Activated CD8-positive, alpha-beta T cell treated with anti-CD3 and anti-CD28 coated beads for 36 hours (primary cell): ENCODE measurements around the gene PCGF2. TPM values are rescaled to one million over a fixed set of nuclear protein-coding genes. Genes with fewer than 3 reads are reported as not detected.

ENCODE experiments used
- ATAC-seq: fragments of 200-7000 bp; cut with Tn5 transposase; one replicate; pipeline ENCODE4 v1.10.0; 2021; ENCODE audit warnings: mild to moderate bottlenecking, moderate library complexity
- CTCF ChIA-PET: fragments of 350-600 bp; sonication (Branson Sonifier 250); formaldehyde crosslinking; loops from one replicate; lab custom pipeline; 2021; ENCODE audit warnings: antibody characterized with exemption; lab: Charles Lee
- POLR2A ChIA-PET: fragments of 350-600 bp; sonication (Branson Sonifier 250); formaldehyde crosslinking; loops from one replicate; lab custom pipeline; 2021; ENCODE audit warnings: antibody characterized with exemption; lab: Charles Lee
- DNase-seq: peaks from one replicate; pipeline ENCODE4 v3.0.0-alpha.2; 2020
- H3K27ac Mint-ChIP-seq: one replicate; pipeline ENCODE4 v1.8.0; 2021; ENCODE audit warnings: mild to moderate bottlenecking, mixed read lengths
- H3K27me3 Mint-ChIP-seq: one replicate; pipeline ENCODE4 v1.8.0; 2021; ENCODE audit warnings: mixed read lengths
- H3K36me3 Mint-ChIP-seq: one replicate; pipeline ENCODE4 v1.8.0; 2021; ENCODE audit warnings: low read depth, mixed read lengths
- H3K4me1 Mint-ChIP-seq: one replicate; pipeline ENCODE4 v1.8.0; 2021; ENCODE audit warnings: low read depth, mixed read lengths
- H3K4me3 Mint-ChIP-seq: one replicate; pipeline ENCODE4 v1.8.0; 2021; ENCODE audit warnings: mild to moderate bottlenecking, moderate library complexity, mixed read lengths
- H3K9me3 Mint-ChIP-seq: one replicate; pipeline ENCODE4 v1.8.0; 2021; ENCODE audit warnings: mixed read lengths
- CTCF ChIP-seq: fragments of 200-600 bp; IDR thresholded peaks from one replicate; pipeline ENCODE4 v1.8.0; 2022; ENCODE audit warnings: antibody characterized with exemption, mild to moderate bottlenecking
- intact Hi-C: fragments of 100-400 bp; cut with micrococcal nuclease; formaldehyde crosslinking; loops from one replicate; pipeline ENCODE4 v1.10.0; 2022
- total RNA-seq, 2 experiments: library from RNA; stranded (reverse); gene quantifications; one replicate each; pipeline ENCODE4 v1.2.3, GENCODE V29; 2021

PCGF2 gene
- total RNA-seq, 2 experiments from 2014 or later, result 0.50 to 1.2 TPM

GRCh38 chr17:38746849-38747462 lies 1.2 kb downstream of the PCGF2 start:
- ATAC-seq, result no peak
- Mint-ChIP-seq H3K27me3 (peaks cover 48% of the 10 kb centered on the region), H3K4me3 (peak overlapping the region; percentile 41), H3K4me1 (peaks cover 37% of the 10 kb centered on the region), H3K36me3 (no peaks in the 10 kb centered on the region), H3K27ac (no peak overlapping the region), H3K9me3 (no peaks in the 10 kb centered on the region)
- no peak for TF ChIP-seq CTCF
- ChIA-PET POLR2A (interaction anchor here (0.8 to 1.9 kb wide), 4 partner anchors 16 to 46 kb away, joined by 3 to 8 read pairs (median 3); partner anchors contain the start of gene CISD3), CTCF (interaction anchor here (0.9 to 5.3 kb wide), 4 partner anchors 12 to 189 kb away, joined by 3 to 42 read pairs (median 6); no protein-coding TSS in a partner anchor)
- intact Hi-C loops, result no loop called here
- no peak for DNase-seq

- H3K4me1 Mint-ChIP-seq, result peaks cover 31% of the 10 kb centered on the region
- H3K27me3 Mint-ChIP-seq, result peaks cover 46% of the 10 kb centered on the region
- no peaks in the 10 kb centered on the region for H3K9me3 Mint-ChIP-seq
- intact Hi-C loops, result no loop called here
- no peak overlapping the region for H3K27ac Mint-ChIP-seq
- CTCF ChIA-PET, result interaction anchor here (0.9 to 5.3 kb wide), 5 partner anchors 11 to 188 kb away, joined by 3 to 42 read pairs (median 4); no protein-coding TSS in a partner anchor
- no peaks in the 10 kb centered on the region for H3K36me3 Mint-ChIP-seq
- DNase-seq (no peak), ATAC-seq (no peak)
- peak overlapping the region; percentile 41 for H3K4me3 Mint-ChIP-seq
- TF ChIP-seq CTCF, result no peak
- POLR2A ChIA-PET, result interaction anchor here (0.8 to 1.9 kb wide), 6 partner anchors 15 to 45 kb away, joined by 3 to 8 read pairs (median 4); partner anchors contain the start of genes CISD3 and MLLT6
Observed at GRCh38 chr17:38746004-38746848, 1.9 kb downstream of the PCGF2 start.

GRCh38 chr17:38745545-38745944 lies 2.6 kb downstream of the PCGF2 start:
- intact Hi-C loops, result no loop called here
- Mint-ChIP-seq H3K27me3 (peaks cover 39% of the 10 kb centered on the region), H3K4me1 (peaks cover 25% of the 10 kb centered on the region), H3K27ac (no peak overlapping the region), H3K36me3 (no peaks in the 10 kb centered on the region), H3K9me3 (no peaks in the 10 kb centered on the region), H3K4me3 (no peak overlapping the region)
- DNase-seq (no peak), ATAC-seq (no peak)
- CTCF ChIA-PET, result interaction anchor here (1.8 to 5.3 kb wide), 3 partner anchors 10 to 69 kb away, joined by 4 to 42 read pairs (median 10); no protein-coding TSS in a partner anchor
- POLR2A ChIA-PET, result interaction anchor here (0.9 to 1.9 kb wide), 3 partner anchors 15 to 41 kb away, joined by 4 to 8 read pairs (median 4); partner anchors contain the start of genes CISD3 and MLLT6
- TF ChIP-seq CTCF, result no peak

GRCh38 chr17:38743556-38744171 lies 4.5 kb downstream of the PCGF2 start:
- H3K9me3 Mint-ChIP-seq, result no peaks in the 10 kb centered on the region
- no peaks in the 10 kb centered on the region for H3K36me3 Mint-ChIP-seq
- H3K27ac Mint-ChIP-seq, result no peak overlapping the region
- peaks cover 26% of the 10 kb centered on the region for H3K27me3 Mint-ChIP-seq
- no peak for DNase-seq
- CTCF ChIA-PET, result interaction anchor here (5.3 kb wide), 1 partner anchor 8 kb away, joined by 42 read pairs; no protein-coding TSS in a partner anchor
- POLR2A ChIA-PET, result interaction anchor here (1.3 to 2.3 kb wide), 5 partner anchors 9 to 39 kb away, joined by 4 to 9 read pairs (median 4); partner anchors contain the start of genes MLLT6 and PSMB3
- intact Hi-C loops, result no loop called here
- H3K4me1 Mint-ChIP-seq, result peaks cover 15% of the 10 kb centered on the region
- no peak for ATAC-seq
- no peak for TF ChIP-seq CTCF
- H3K4me3 Mint-ChIP-seq, result no peak overlapping the region
